ENCODE data around the gene ATP6V0B. TPM values are rescaled to one million over a fixed set of nuclear protein-coding genes. Genes with fewer than 3 reads are reported as not detected.

ATP6V0B gene
- total RNA-seq, 1 donor from 2014 or later = 133 TPM

DNA sequence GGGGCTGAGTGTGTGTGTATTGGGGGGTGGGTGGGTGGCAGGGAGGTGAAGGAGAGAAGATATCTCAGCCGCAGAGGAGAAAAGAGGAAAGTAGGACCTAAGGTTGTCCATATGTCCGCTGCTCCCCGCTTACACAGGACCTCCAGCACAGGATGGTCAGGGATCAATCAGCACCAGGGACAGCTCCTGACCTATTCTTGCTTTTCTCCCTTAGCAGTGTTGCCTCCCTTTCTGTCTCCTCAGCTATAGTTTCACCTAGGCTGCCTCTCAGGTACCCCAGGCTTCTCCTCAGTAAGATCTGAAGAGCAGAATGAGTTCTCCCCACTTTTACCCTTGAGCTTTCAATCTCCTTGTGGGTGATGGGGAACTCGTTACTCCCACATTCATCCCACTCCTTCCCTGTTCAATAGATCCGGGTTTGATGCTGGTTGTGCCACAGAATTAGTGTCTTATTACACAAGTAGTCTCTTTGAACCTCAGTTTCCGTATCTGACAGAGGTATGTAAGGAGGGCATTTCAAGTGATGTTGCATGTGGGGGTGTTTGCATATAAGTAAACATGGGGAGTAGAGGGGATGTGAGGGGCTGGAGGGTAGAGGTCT lies 6.3 kb upstream of the ATP6V0B start:
- DNase-seq (ENCODE audit: low spot score) = no peak

DNA sequence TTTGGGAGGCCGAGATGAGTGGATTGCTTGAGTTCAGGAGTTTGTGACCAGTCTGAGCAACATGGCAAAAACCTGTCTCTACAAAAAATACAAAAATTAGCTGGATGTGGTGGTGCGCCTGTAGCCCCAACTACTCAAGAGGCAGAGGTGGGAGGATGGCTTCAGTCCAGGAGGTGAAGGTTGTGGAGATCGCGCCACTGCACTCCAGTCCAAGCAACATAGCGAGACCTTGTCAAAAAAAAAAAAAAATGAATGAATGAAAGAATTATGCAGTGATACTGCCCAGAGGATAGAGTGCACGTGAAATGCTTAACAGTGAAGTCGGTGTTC lies 5.4 kb upstream of the ATP6V0B start:
- DNase-seq (ENCODE audit: low spot score) = no peak

DNA sequence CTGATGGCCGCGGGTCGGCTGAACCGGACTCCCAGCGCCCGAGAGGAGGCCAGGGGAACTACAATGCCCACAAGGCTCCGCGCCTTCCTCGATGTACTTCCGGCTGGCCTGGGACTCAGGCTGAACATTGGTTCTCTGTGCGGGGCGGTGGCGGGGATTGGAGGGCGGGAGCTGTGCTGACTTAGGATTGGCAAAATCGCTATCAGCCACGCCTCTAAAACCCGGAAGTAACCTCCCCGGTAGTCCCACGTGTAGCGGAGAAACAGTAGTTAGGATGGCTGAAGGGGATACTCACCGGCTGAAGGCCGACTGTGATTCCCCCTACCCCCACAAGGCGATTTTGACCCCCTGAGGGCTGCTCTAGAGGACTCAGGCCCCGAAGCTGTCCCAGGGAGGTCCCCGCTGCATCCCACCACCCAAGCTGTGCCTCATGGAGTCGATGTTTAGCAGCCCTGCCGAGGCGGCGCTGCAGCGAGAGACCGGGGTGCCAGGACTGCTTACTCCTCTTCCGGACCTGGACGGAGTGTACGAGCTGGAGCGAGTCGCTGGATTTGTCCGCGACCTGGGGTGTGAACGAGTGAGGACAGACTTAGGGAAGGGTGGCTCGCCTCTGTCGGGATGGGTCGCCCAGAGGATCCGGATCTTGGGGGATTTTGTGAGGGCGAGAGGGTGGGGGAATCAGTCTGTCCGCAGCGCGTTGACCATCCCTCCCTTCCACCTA lies 4.9 kb upstream of the ATP6V0B start, which contains the start of gene DPH2:
Gene DPH2 (plus strand): TSS at position 265 of the 721 bp plus-strand sequence. CDS start 166 bp downstream, at position 431.
- DNase-seq (ENCODE audit: low spot score) = peak; percentile 98

DNA sequence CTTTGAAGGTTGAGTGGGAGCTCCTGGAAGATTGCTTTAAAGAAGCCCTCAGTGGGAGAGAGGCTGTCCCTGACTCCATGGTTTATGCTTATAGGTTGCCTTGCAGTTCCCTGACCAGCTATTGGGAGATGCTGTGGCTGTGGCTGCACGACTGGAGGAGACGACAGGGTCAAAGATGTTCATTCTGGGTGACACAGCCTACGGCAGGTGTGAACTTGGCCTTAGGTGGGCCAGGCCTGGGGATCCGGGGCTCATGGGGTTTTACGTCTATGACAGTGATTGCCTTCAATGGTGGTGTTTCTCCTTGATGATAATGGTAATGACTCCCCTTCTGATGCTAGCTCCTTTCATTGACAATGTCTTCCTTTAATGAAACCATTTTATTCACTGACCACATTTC lies 4.3 kb upstream of the ATP6V0B start:
- no peak for DNase-seq (ENCODE audit: low spot score)

DNA sequence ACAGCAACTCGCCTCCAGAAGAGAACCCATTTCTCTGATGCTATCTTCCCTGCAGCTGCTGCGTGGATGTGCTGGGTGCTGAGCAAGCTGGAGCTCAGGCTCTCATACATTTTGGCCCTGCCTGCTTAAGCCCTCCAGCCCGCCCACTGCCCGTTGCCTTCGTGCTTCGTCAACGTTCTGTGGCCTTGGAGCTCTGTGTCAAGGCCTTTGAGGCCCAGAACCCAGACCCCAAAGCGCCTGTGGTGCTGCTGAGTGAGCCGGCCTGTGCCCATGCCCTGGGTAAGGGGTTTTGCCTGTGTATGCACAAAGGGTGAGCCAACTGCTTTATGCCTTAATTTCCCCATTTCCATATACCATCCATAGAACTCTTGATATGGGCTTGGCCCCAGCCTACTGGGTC lies 3.8 kb upstream of the ATP6V0B start:
- no peak for DNase-seq (ENCODE audit: low spot score)

DNA sequence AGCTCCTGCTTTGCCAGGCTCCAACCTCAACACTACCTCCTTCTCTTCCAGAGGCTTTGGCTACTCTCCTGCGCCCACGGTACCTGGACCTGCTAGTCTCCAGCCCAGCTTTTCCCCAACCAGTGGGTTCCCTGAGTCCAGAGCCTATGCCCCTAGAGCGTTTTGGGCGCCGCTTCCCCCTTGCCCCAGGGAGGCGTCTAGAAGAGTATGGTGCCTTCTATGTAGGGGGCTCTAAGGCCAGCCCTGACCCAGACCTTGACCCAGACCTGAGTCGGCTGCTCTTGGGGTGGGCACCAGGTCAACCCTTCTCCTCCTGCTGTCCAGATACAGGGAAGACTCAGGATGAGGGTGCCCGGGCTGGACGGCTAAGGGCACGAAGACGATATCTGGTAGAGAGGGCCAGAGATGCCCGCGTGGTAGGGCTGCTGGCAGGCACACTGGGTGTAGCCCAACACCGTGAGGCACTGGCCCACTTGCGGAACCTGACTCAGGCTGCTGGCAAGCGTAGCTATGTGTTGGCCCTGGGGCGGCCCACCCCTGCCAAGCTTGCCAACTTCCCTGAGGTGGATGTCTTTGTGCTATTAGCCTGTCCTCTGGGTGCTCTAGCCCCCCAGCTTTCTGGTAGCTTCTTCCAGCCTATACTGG lies 3.3 kb upstream of the ATP6V0B start:
- no peak for DNase-seq (ENCODE audit: low spot score)

DNA sequence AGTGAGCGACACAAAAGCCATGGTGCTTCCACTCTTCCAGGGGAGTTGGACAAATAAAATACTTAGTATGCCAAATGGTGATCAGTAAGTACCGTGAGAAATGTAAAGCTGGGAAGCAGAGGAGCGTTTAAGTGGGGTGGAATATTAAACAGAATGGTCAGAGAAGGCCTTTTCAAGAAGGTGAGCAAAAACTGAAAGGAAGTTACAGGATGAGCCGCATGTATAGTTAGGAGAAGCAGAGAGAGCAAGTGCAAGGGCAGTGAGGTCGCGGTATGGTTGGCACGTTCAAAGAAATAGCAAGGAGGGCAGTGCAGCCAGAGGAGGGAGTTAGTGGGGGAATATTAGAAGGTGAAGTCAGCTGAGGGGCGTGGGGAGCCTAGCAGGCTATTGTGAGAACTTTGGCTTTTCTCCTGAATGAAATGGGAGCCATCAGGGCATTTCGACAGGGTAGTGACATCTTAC lies 748 bp upstream of the ATP6V0B start:
- DNase-seq (ENCODE audit: low spot score) = no peak

DNA sequence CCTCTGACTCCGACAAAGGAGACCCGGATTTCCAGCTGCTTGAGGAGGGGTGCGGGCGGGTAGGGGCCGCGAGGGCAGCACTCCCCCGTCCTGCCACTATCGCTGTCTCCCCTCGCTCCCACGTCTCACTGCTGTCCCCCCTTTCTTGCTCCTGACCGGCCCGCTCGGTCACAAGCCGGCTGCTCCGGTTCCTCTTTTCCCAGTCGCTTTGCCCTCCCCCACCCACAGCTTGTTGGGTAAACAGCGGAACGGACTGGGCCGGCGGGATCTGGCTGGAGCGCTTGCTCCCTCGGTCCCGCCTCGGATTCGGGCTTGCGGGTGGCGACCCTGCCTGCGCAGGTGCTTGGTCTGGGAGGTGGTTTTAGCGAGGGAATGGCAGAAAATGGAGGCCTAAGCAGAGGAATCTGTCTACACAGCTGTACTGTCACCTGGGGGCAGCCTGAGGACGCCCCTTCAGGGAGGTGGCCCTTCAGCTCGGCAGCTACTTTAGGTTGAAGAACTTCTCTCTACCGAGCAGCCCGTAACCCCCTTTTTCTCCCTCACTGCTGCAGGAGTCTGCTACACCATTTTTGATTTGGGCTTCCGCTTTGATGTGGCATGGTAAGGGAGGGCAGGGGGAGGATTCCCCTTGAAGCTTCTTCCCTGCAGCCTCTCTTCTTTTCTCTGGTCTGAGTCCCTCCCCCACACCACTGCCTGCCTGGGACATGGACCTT lies 645 bp downstream of the ATP6V0B start:
- no peak for DNase-seq (ENCODE audit: low spot score)

DNA sequence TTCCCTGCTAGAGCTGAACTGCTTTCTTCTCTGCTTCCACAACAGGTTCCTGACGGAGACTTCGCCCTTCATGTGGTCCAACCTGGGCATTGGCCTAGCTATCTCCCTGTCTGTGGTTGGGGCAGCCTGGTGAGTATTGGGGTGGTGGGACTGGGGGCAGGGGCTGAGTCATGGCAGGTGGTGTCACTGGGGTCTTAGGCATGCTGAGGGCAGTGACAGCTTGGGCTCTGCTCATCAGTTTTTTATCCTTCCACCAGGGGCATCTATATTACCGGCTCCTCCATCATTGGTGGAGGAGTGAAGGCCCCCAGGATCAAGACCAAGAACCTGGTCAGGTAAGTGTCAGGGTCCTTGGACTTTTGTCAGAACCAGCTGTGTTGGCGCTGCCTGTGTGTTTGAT lies 1.3 kb downstream of the ATP6V0B start:
- DNase-seq (ENCODE audit: low spot score) = no peak

DNA sequence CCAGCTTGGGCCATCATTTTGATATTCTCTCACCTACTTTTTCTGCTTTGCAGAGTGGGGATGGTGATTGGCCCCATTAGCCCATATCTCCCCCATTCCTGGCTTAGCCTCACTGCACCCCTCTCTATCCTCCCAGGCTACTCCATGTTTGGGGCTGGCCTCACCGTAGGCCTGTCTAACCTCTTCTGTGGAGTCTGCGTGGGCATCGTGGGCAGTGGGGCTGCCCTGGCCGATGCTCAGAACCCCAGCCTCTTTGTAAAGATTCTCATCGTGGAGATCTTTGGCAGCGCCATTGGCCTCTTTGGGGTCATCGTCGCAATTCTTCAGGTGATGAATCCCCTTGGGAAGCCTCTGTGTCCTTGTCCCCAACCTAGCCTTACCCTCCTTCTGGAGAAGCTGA lies 2.1 kb downstream of the ATP6V0B start:
- no peak for DNase-seq (ENCODE audit: low spot score)

DNA sequence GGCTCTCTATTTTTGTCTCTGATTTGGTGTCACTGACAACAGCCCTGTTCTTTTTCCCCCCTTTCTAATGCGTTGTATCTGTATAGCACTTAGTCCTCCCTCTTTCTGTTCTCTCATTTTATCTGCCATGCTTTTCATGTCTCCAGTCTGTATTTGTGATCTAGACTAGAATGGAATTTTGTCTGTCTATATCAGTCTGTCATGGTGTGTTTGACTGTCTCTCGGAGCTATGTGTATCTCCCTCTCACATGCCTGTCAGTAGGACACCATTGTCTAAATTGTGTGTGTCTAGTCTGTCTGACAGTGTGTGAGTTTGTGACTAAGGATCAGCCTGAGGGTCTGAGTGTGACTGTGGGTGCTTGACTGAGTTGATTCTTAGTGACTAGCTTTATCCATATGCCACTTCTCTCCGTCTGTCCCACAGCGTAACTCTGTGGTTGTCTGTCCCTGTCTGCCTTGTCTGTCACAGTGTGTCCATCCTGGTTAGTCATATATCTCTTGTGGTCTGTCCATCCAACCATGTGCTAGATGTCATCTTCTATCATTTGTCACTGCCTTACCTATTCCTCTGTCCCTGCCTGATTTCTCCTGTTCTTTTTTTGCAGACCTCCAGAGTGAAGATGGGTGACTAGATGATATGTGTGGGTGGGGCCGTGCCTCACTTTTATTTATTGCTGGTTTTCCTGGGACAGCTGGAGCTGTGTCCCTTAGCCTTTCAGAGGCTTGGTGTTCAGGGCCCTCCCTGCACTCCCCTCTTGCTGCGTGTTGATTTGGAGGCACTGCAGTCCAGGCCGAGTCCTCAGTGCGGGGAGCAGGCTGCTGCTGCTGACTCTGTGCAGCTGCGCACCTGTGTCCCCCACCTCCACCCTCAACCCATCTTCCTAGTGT lies 2.9 kb downstream of the ATP6V0B start:
- DNase-seq (ENCODE audit: low spot score) = no peak

DNA sequence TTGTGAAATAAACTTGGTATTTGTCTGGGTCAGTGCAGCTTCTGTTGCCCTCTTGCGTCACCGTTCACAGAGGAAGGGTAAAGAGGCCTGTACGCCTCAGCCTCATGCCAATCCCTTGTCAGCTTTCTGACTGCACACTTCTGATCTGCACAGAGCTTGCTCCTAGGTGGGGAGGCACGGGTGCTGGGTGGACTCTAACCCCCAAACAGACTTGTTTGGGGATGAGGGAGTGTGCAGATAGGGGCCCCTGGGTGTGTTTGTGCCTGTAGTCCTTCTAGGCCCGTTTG lies 3.4 kb downstream of the ATP6V0B start:
- DNase-seq (ENCODE audit: low spot score) = no peak

DNA sequence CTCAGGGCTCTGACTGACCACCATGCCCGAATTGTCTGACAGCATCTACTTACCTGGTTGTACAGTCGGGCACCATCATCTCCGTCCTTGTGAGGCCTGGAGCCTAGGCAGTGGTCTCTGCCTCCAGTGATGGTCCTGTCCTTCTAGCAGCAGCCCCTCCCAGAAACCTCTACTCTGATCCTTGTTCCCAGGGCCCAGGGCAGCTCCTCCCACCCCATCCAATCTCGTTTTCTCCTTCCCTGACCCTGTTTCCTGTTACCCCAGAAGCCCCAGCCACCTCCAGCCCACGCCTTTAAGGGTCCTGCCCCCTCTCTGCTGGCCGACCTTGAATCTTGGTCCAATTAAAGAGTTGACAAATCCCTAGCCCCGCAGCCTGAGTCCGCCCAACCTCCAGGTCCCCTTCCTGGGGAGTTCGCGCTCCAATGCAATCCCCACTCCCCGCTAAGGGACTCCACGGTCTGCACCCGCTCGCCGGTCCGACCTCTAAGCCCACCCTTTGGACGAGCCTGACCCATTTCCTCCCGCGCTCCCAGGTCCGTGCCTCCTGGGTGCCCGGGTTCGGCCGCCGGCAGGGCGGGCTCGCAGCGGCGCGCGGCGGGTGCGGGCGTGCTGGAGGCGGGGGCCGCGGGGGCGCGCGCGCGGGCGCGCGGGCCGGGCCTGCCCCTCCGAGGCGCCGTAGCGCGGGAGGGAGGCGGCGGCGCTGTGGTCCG lies 3.9 kb downstream of the ATP6V0B start, which contains the start of gene B4GALT2:
Gene B4GALT2 (plus strand): TSS at position 660 of the 710 bp plus-strand sequence. CDS start 1,951 bp downstream, outside the sequence.
- no peak for DNase-seq (ENCODE audit: low spot score)

DNA sequence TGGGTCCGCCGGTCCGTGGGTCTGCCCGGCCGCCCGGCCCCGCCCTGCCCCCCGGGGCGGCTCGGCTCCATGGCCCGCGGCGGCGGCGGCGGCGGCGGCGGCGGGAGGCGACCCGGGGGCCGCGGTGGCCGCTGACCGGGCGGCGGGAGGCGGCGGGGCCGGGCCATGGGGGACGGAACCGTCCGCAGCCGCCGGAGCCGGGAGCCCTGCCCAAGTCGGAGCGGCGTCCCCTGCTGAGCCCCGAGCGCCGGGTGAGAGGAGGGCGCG lies 4.4 kb downstream of the ATP6V0B start:
- DNase-seq (ENCODE audit: low spot score) = no peak

DNA sequence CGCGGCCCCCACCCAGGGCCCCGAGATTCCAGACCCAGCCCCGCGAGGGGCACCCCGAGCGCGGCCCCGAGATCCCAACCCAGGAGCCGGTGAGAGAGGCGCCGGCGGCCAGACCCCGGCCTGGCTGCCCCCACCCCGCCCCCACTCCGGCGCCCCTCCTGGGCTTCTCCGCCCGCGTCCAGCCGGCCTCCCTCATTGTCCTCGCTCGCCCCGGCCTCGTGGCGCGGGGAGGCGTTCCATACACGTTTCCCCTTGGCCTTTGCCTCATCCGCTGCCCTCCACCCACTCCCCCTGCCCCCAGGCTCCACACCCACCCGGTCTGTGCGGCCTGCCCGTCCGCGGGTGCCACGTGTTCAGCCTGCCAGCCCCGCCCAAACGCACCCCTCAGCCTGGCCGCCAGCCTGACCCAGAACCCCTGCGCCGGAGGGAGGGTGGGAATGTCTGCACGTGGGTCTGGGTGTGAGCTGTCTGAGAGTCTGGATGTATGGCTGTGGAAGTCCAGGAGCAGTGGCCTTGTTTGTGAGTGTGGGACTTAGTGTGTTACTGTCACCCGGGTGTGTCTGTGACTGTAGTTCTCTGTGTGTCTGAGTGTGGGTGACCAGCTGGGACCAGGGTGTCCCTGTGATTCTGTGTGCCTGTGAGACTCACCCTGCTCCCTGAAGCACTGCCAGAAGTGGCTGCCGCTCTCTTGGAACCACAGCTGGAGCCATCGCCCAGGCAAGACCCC lies 4.9 kb downstream of the ATP6V0B start:
- no peak for DNase-seq (ENCODE audit: low spot score)

DNA sequence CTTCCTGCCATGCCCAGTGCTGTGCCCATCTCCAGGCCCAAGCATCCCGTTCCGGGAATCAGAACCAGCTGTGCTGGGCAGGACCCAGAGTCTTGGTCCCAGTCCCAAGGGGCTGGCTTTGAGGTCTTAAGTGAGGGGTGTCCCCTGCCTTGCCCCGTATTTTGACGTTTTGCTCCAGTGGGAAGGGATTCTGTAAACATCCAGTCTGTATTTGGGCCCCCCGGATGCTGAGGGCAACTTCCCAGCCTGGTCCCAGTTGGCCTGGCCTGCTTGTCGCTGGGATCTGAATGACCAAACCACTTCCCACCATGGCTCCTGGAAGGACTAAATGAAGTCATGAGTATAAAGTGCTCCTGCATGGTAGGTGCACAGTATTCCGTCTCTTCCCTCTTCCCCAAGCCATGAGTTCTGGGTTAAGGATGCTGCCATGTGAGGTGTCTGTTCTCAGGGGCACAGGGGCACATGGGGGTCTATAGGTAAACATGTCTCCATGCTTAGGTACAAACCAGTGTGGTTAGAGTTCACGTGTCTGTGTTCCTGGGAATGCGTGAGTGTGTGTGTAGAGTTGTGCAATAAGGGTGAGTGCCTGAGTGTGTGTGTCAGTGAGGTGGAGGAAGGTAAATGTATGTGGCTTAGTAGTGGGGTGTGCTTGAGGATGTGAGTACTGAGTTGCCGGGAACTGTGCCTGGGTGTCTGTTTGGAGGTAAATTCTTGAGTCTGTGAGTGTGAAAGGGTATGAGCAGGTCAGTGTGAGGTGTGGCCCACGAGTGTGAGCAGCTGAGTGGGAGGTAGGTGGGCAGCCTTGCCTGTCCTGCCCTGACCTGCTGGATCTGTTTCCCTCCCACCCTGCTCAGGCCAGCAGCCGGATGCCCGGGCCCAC lies 5.7 kb downstream of the ATP6V0B start:
- DNase-seq (ENCODE audit: low spot score) = no peak

DNA sequence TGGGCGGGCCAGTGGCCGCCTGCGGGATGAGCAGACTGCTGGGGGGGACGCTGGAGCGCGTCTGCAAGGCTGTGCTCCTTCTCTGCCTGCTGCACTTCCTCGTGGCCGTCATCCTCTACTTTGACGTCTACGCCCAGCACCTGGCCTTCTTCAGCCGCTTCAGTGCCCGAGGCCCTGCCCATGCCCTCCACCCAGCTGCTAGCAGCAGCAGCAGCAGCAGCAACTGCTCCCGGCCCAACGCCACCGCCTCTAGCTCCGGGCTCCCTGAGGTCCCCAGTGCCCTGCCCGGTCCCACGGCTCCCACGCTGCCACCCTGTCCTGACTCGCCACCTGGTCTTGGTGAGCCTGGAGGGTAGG lies 6.4 kb downstream of the ATP6V0B start:
- no peak for DNase-seq (ENCODE audit: low spot score)

DNA sequence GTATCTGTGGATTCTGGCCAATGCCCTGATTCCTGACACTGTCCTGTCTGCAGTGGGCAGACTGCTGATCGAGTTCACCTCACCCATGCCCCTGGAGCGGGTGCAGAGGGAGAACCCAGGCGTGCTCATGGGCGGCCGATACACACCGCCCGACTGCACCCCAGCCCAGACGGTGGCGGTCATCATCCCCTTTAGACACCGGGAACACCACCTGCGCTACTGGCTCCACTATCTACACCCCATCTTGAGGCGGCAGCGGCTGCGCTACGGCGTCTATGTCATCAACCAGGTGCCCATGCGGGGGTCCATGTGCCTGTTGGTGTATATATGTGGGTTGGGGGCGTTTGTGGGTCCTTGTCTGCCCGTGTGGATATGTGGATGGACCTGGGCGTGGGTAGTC lies 6.9 kb downstream of the ATP6V0B start:
- no peak for DNase-seq (ENCODE audit: low spot score)

DNA sequence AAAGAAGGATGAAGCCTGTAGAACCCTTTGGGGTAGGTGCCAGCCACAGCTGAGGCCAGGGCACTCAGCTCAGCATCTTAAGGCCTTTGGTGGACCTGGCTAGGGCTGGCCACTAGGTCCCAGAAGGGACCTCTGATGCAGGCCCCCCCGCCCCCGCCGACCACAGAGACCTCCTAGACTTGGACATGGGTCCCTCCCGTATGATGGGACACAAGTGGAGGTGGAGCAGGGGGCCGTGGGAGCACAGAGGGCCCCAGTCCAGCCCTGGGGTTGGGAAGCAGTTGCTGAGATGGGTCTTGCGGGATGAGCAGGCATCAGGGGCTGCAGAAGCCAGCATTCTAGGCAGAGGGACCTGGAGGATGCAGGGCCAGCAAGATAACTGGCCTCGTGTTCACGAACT lies 7.5 kb downstream of the ATP6V0B start:
- no peak for DNase-seq (ENCODE audit: low spot score)
